NCI-H2196 (cell line): ENCODE measurements around the gene NOBOX.
A peak's percentile ranks its signal among the peaks of the same experiment; 100 is the strongest.
"Not testable (repeated sequence)": the region's sequence is repeated elsewhere in the genome, so short reads cannot be mapped to it uniquely, and the experiment has no call there.

Experiments
- DNase-seq: peaks from one replicate; lab custom pipeline; 2025; ENCODE audit not compliant: unreplicated experiment; lab: John Stamatoyannopoulos, UW

The NOBOX gene

GRCh38 chr7:144397086-144397485 lies 6.4 kb downstream of the NOBOX start:
- no peak for DNase-seq

GRCh38 chr7:144391823-144392255 lies 11.7 kb downstream of the NOBOX start:
- peak; percentile 50 for DNase-seq

GRCh38 chr7:144391014-144391413 lies 12.5 kb downstream of the NOBOX start:
- DNase-seq: no peak

GRCh38 chr7:144390481-144390880 lies 13.0 kb downstream of the NOBOX start:
- DNase-seq: no peak

- no peak for DNase-seq
Measured at GRCh38 chr7:144388950-144389349, 14.5 kb downstream of the NOBOX start.

GRCh38 chr7:144386741-144387140 lies 16.8 kb downstream of the NOBOX start:
- no peak for DNase-seq

- DNase-seq: no peak
Measured at GRCh38 chr7:144384555-144385245, 18.8 kb downstream of the NOBOX start.

- DNase-seq: no peak
Measured at GRCh38 chr7:144384071-144384470, 19.4 kb downstream of the NOBOX start.

GRCh38 chr7:144379776-144380384 lies 23.6 kb downstream of the NOBOX start:
- DNase-seq: no peak

GRCh38 chr7:144378651-144379050 lies 24.8 kb downstream of the NOBOX start:
- no peak for DNase-seq

GRCh38 chr7:144369221-144369620 lies 34.3 kb downstream of the NOBOX start:
- not testable (repeated sequence) for DNase-seq

GRCh38 chr7:144367250-144367649 lies 36.2 kb downstream of the NOBOX start:
- DNase-seq: not testable (repeated sequence)

GRCh38 chr7:144365523-144365922 lies 38.0 kb downstream of the NOBOX start:
- DNase-seq: not testable (repeated sequence)

GRCh38 chr7:144362061-144362460 lies 41.4 kb downstream of the NOBOX start:
- not testable (repeated sequence) for DNase-seq

- not testable (repeated sequence) for DNase-seq
Measured at GRCh38 chr7:144356860-144357259, 46.6 kb downstream of the NOBOX start.

- DNase-seq: not testable (repeated sequence)
Measured at GRCh38 chr7:144356185-144356584, 47.3 kb downstream of the NOBOX start.

GRCh38 chr7:144355176-144355822 lies 48.2 kb downstream of the NOBOX start, which contains the start of gene ARHGEF5:
TSS of gene ARHGEF5 (plus strand) at chr7:144355402. CDS start at chr7:144362670, 7,268 bp downstream.
- DNase-seq: not testable (repeated sequence)

GRCh38 chr7:144351667-144352066 lies 51.8 kb downstream of the NOBOX start:
- DNase-seq: not testable (repeated sequence)

GRCh38 chr7:144348625-144349024 lies 54.9 kb downstream of the NOBOX start:
- not testable (repeated sequence) for DNase-seq
